ENCODE measurements around the gene RPS27A. TPM values are rescaled to one million over a fixed set of nuclear protein-coding genes. Genes with fewer than 3 reads are reported as not detected.

RPS27A gene
- total and polyA plus RNA-seq, 2 donors (not counting 3 experiments of a cell fraction or from before 2014, with no cell fraction given), result 926 to 1,136 TPM

DNA sequence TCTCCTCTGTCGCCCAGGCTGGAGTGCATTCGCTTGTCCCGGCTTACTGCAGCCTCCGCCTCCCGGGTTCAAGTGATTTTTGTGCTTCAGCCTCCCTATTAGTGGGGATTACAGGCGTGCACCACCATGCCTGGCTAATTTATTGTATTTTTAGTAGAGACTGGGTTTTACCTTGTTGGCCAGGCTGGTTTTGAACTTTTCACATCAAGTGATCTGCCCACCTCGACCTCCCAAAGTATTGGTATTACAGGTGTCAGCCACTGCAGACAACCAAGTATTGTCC, 1.1 kb downstream of the RPS27A start:
- DNase-seq (ENCODE audit: low read depth, low spot score), result no peak
- FAIRE-seq, result no peak
- Histone ChIP-seq H3K4me2 (ENCODE audit: insufficient read depth, low read length) (peak overlapping the region; percentile 95), H3K36me3 (ENCODE audit: control insufficient read depth in 2 of 2, extremely low read depth in 1 of 2, insufficient read depth in 2 of 2, low read length in 2 of 2) (peaks cover 12 to 33% of the 10 kb centered on the region in 2 experiments), H3K27me3 (ENCODE audit: control insufficient read depth in 2 of 2, insufficient read depth in 2 of 2, low read length in 2 of 2) (no peaks in the 10 kb centered on the region), H3K9me1 (replicated peaks; ENCODE audit: control insufficient read depth, extremely low read depth, insufficient read depth, low read length) (no peaks in the 10 kb centered on the region), H3K27ac (ENCODE audit: insufficient read depth, low read depth, low read length) (peak overlapping the region; percentile 99), H3K9ac (replicated peaks; ENCODE audit: extremely low read depth, insufficient read depth, low read length) (peak overlapping the region; percentile 99), H3K4me1 (ENCODE audit: control insufficient read depth, extremely low read depth, insufficient read depth, low read length) (peaks cover 25% of the 10 kb centered on the region), H3K4me3 (replicated peaks in 1 of 3; ENCODE audit: insufficient read depth in 1 of 3, low read depth in 1 of 3, low read length in 3 of 3) (peak overlapping the region; percentile 83 to 96 (median 92)), H2AFZ (ENCODE audit: low read depth, low read length) (no peak overlapping the region), H3K79me2 (ENCODE audit: control insufficient read depth, insufficient read depth, low read length) (peaks cover 41% of the 10 kb centered on the region), H3K9me3 (replicated peaks; ENCODE audit: control insufficient read depth, insufficient read depth, low read length) (no peaks in the 10 kb centered on the region), H4K20me1 (replicated peaks; ENCODE audit: control insufficient read depth, extremely low read depth, insufficient read depth, low read length) (no peaks in the 10 kb centered on the region)
- ChIA-PET CTCF (no interaction called here), POLR2A (no interaction called here)
- intact Hi-C loops (cut with micrococcal nuclease) (loop anchor here (2.0 to 10.0 kb wide), 4 partner anchors 34 to 281 kb away; partner anchors contain the start of genes CFAP36, MTIF2 and RTN4), dilution Hi-C loops (cut with MboI; ENCODE audit: extremely low pct_ligation_motif_present, low sequenced_read_pairs) (no loop called here)
- TF ChIP-seq JUN (IDR thresholded peaks at IDR 0.05; ENCODE audit: borderline replicate concordance, insufficient read depth, insufficient read length, low read depth) (no peak), FOS (IDR thresholded peaks at IDR 0.05; ENCODE audit: borderline replicate concordance, insufficient read depth, low read length) (no peak), POLR2AphosphoS5 (IDR thresholded peaks at IDR 0.05; ENCODE audit: insufficient read depth, low read depth, low read length) (no peak), MYC (IDR thresholded peaks at IDR 0.05; ENCODE audit: low read depth, low read length) (no peak), GATA2 (IDR thresholded peaks at IDR 0.05; ENCODE audit: insufficient read depth, insufficient read length, low read depth, low read length) (no peak), POLR2A (IDR thresholded peaks at IDR 0.05; ENCODE audit: low read depth, low read length) (no peak), EZH2 (IDR thresholded peaks at IDR 0.05; ENCODE audit: borderline replicate concordance, low read depth, low read length, severe bottlenecking) (no peak)
- TF ChIP-seq, protein P1, sequence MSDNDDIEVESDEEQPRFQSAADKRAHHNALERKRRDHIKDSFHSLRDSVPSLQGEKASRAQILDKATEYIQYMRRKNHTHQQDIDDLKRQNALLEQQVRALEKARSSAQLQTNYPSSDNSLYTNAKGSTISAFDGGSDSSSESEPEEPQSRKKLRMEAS (IDR thresholded peaks at IDR 0.05; ENCODE audit: insufficient read depth, insufficient read length), result no peak
- TF ChIP-seq, protein P2, sequence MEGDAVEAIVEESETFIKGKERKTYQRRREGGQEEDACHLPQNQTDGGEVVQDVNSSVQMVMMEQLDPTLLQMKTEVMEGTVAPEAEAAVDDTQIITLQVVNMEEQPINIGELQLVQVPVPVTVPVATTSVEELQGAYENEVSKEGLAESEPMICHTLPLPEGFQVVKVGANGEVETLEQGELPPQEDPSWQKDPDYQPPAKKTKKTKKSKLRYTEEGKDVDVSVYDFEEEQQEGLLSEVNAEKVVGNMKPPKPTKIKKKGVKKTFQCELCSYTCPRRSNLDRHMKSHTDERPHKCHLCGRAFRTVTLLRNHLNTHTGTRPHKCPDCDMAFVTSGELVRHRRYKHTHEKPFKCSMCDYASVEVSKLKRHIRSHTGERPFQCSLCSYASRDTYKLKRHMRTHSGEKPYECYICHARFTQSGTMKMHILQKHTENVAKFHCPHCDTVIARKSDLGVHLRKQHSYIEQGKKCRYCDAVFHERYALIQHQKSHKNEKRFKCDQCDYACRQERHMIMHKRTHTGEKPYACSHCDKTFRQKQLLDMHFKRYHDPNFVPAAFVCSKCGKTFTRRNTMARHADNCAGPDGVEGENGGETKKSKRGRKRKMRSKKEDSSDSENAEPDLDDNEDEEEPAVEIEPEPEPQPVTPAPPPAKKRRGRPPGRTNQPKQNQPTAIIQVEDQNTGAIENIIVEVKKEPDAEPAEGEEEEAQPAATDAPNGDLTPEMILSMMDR (IDR thresholded peaks at IDR 0.05; ENCODE audit: extremely low read depth in 1 of 2, insufficient read depth in 1 of 2, low read depth in 1 of 2, low read length in 2 of 2), result no peak
- no TSS peak for BruUV-seq (replicated peaks)

All from endothelial cell of umbilical vein (primary cell).